ENCODE results near the gene MRPS15.

GRCh38 chr1:36481091-36481490 is 16.9 kb upstream of the MRPS15 start:
- TF ChIP-seq, protein P1, sequence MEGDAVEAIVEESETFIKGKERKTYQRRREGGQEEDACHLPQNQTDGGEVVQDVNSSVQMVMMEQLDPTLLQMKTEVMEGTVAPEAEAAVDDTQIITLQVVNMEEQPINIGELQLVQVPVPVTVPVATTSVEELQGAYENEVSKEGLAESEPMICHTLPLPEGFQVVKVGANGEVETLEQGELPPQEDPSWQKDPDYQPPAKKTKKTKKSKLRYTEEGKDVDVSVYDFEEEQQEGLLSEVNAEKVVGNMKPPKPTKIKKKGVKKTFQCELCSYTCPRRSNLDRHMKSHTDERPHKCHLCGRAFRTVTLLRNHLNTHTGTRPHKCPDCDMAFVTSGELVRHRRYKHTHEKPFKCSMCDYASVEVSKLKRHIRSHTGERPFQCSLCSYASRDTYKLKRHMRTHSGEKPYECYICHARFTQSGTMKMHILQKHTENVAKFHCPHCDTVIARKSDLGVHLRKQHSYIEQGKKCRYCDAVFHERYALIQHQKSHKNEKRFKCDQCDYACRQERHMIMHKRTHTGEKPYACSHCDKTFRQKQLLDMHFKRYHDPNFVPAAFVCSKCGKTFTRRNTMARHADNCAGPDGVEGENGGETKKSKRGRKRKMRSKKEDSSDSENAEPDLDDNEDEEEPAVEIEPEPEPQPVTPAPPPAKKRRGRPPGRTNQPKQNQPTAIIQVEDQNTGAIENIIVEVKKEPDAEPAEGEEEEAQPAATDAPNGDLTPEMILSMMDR (IDR thresholded peaks at IDR 0.05; ENCODE audit: low read length) = no peak
- TF ChIP-seq EZH2 (IDR thresholded peaks at IDR 0.05; ENCODE audit: borderline replicate concordance, low read length) = no peak
